Measurements from ENCODE around the gene OR2C1. TPM values are rescaled to one million over a fixed set of nuclear protein-coding genes. Genes with fewer than 3 reads are reported as not detected.

Gene OR2C1
- not detected for total RNA-seq

- intact Hi-C loops (cut with DNase I; ENCODE audit: low total_unique reads): no loop called here
- Histone ChIP-seq H3K4me3 (no peak within 1 kb of the TSS), H3K4me1 (no peaks in the 10 kb centered on the region), H3K9me3 (no peaks in the 10 kb centered on the region), H3K27ac (no peak within 1 kb of the TSS), H3K36me3 (no peaks in the 10 kb centered on the region), H3K27me3 (peaks cover under 1% of the 10 kb centered on the region)
- no peak for TF ChIP-seq CTCF (IDR thresholded peaks at IDR 0.05)
- no peak for TF ChIP-seq EP300 (IDR thresholded peaks at IDR 0.05; ENCODE audit: low read depth)
- TF ChIP-seq POLR2A (IDR thresholded peaks at IDR 0.05): no peak
- no peak for TF ChIP-seq POLR2AphosphoS5 (IDR thresholded peaks at IDR 0.05)
- 70 to 78% methylated on average over 3 of the region's 3 CpGs for WGBS, 2 donors (ENCODE audit: low coverage in 1 of 2)
- DNase-seq: no peak
- in situ Hi-C loops (cut with MboI; ENCODE audit: low pct_ligation_motif_present in 1 of 4, low pct_unique_long_range_greater_than_20kb in 1 of 4, low sequenced_read_pairs in 3 of 4): no loop called here
Observed at GRCh38 chr16:3355589-3355988, at the start of gene OR2C1. Gene OR2C1, plus strand, starts transcription at chr16:3355889. Its CDS starts 52 bp downstream, at chr16:3355941.

- peaks cover 58 to 80% of the 10 kb centered on the region in 2 donors for H3K9me3 ChIP-seq
- in situ Hi-C loops (cut with MboI; ENCODE audit: low pct_ligation_motif_present in 1 of 4, low pct_unique_long_range_greater_than_20kb in 1 of 4, low sequenced_read_pairs in 3 of 4): loop anchor here in 1 of 4 donors (25.0 kb wide), 1 partner anchor 106 kb away; the partner anchor contains the start of genes ZNF174 and ZSCAN32
Observed at GRCh38 chr16:3306078-3306477, 49.6 kb upstream of the OR2C1 start.

GRCh38 chr16:3311496-3311895, 44.2 kb upstream of the OR2C1 start:
- peaks cover 0 to 6% (median 0%) of the 10 kb centered on the region in 4 donors for H3K4me1 ChIP-seq
- in situ Hi-C loops (cut with MboI; ENCODE audit: low pct_ligation_motif_present in 1 of 4, low pct_unique_long_range_greater_than_20kb in 1 of 4, low sequenced_read_pairs in 3 of 4) (loop anchor here in 1 of 4 donors (25.0 kb wide), 1 partner anchor 101 kb away; the partner anchor contains the start of genes ZNF174 and ZSCAN32), intact Hi-C loops (cut with DNase I; ENCODE audit: low total_unique reads) (no loop called here)
- TF ChIP-seq POLR2A (IDR thresholded peaks at IDR 0.05): no peak
- TF ChIP-seq EP300 (IDR thresholded peaks at IDR 0.05; ENCODE audit: low read depth): no peak
- WGBS, 2 donors (ENCODE audit: low coverage in 1 of 2): 96% methylated on average over 4 of the region's 4 CpGs; no CpG with 5 or more reads in 1 of the 2 donors
- no peaks in the 10 kb centered on the region for H3K27me3 ChIP-seq
- no peak for DNase-seq
- H3K9me3 ChIP-seq: peaks cover 88 to 96% of the 10 kb centered on the region in 2 donors
- H3K27ac ChIP-seq: no peak overlapping the region
- no peak overlapping the region for H3K4me3 ChIP-seq
- H3K36me3 ChIP-seq: peaks cover 0 to 71% (median 30%) of the 10 kb centered on the region in 4 donors

More at GRCh38 chr16:3306078-3306477, 49.6 kb upstream of the OR2C1 start:
- no peak for TF ChIP-seq POLR2A (IDR thresholded peaks at IDR 0.05)
- TF ChIP-seq POLR2AphosphoS5 (IDR thresholded peaks at IDR 0.05): no peak
- TF ChIP-seq EP300 (IDR thresholded peaks at IDR 0.05; ENCODE audit: low read depth): no peak
- no peak for TF ChIP-seq CTCF (IDR thresholded peaks at IDR 0.05)
- DNase-seq: no peak
- H3K27me3 ChIP-seq: no peaks in the 10 kb centered on the region
- H3K36me3 ChIP-seq: peaks cover 0 to 50% (median 11%) of the 10 kb centered on the region in 4 donors
- H3K4me1 ChIP-seq: peaks cover 0 to 25% (median 3%) of the 10 kb centered on the region in 4 donors
- intact Hi-C loops (cut with DNase I; ENCODE audit: low total_unique reads): no loop called here
- WGBS, 2 donors (ENCODE audit: low coverage in 1 of 2): 76 to 89% methylated on average over 5 to 11 of the region's 11 CpGs
- H3K4me3 ChIP-seq: peak overlapping the region; percentile 30 to 81 (median 58)
- H3K27ac ChIP-seq: peak overlapping the region; percentile 82 to 93 (median 86)

GRCh38 chr16:3317315-3317999, 38.2 kb upstream of the OR2C1 start:
- Histone ChIP-seq H3K4me1 (no peaks in the 10 kb centered on the region), H3K9me3 (peaks cover 90 to 99% of the 10 kb centered on the region in 2 donors), H3K27me3 (no peaks in the 10 kb centered on the region), H3K36me3 (peaks cover 3 to 60% (median 35%) of the 10 kb centered on the region in 4 donors), H3K27ac (no peak overlapping the region), H3K4me3 (no peak overlapping the region)
- intact Hi-C loops (cut with DNase I; ENCODE audit: low total_unique reads) (no loop called here), in situ Hi-C loops (cut with MboI; ENCODE audit: low pct_ligation_motif_present in 1 of 4, low pct_unique_long_range_greater_than_20kb in 1 of 4, low sequenced_read_pairs in 3 of 4) (loop anchor here in 1 of 4 donors (25.0 kb wide), 1 partner anchor 95 kb away; the partner anchor contains the start of genes ZNF174 and ZSCAN32)
- TF ChIP-seq EP300 (IDR thresholded peaks at IDR 0.05; ENCODE audit: low read depth): no peak
- no peak for TF ChIP-seq POLR2AphosphoS5 (IDR thresholded peaks at IDR 0.05)
- TF ChIP-seq POLR2A (IDR thresholded peaks at IDR 0.05): no peak
- TF ChIP-seq CTCF (IDR thresholded peaks at IDR 0.05): no peak
- 93 to 94% methylated on average over 2 to 3 of the region's 3 CpGs for WGBS, 2 donors (ENCODE audit: low coverage in 1 of 2)
- no peak for DNase-seq

All from transverse colon (tissue), 4 donors.